Measurements from ENCODE around the gene FTO. TPM values are rescaled to one million over a fixed set of nuclear protein-coding genes. Genes with fewer than 3 reads are reported as not detected.
"Not testable (repeated sequence)": the region's sequence is repeated elsewhere in the genome, so short reads cannot be mapped to it uniquely, and the experiment has no call there.

Gene FTO
- polyA plus RNA-seq, 3 donors from 2014 or later: 61.3 to 106 (median 65.1) TPM

DNA sequence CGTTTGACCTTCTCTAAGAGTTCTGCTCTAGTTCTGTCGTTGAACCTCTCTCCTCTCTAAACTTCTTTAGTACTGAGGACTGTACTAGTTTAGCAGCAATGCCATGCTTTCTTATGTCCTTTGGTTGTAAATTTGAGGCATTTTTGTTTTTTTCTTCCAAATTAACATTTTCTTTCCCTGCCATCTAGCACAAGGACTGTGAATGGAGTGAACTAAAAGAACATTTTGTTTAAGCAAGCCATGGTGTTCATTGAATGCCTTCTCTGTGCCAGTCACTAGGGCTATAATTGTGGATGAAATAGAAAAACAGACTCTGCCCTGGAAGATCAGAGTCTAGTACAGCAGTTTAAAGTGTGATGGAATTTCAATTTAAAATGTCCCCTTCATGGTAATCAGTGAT lies 137.9 kb downstream of the FTO start:
- peaks cover 0 to 2% (median 0%) of the 10 kb centered on the region in 3 donors for H3K27me3 Mint-ChIP-seq (ENCODE audit: low read depth in 3 of 3)
- peak overlapping the region in 1 of 6 donors; percentile 13 for H3K27ac Mint-ChIP-seq
- H3K36me3 Mint-ChIP-seq: peaks cover 0 to 21% (median 18%) of the 10 kb centered on the region in 3 donors
- H3K4me3 Mint-ChIP-seq: no peak overlapping the region
- H3K9me3 Mint-ChIP-seq: no peaks in the 10 kb centered on the region
- DNase-seq: no peak
- peaks cover 1 to 6% of the 10 kb centered on the region in 2 donors for H3K4me1 Mint-ChIP-seq

DNA sequence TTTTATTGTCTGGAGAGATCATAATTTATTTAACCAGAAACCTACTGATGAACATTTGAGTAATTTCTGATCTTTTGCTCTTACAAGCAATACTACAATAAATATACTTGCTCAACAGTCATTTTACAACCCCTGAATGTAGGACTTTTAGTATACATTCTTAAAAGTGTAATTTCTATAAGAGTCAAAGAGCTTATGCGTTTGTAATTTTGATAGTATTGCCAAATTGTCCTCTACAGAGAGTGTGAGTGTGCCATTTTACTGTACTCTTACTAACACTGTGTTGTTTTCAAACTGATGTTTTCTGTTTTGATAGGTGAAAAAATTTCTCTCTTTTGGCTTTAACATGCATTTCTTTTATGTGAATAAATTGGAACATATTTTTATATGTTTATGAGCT lies 139.1 kb downstream of the FTO start:
- DNase-seq: no peak
- H3K27ac Mint-ChIP-seq: no peak overlapping the region

DNA sequence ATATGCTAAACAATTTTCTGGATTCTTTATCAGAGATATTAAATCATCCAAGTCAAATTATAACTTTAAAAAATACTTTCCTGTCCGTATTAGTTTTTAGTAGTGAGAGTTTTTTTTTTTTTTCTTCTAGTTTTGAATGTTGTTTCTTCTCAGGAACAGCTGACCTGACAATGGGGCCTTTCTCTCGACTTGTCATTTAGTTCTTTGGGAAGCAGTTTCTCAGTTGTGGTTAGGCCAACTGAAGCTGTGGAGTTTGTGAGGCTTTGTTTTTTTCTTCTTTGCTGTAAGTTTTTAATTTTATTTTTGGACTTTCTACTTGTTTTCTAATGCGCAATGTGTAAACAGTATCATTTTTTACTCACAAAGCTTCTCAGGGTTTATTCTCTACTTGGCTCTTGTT lies 140.8 kb downstream of the FTO start:
- H3K27me3 Mint-ChIP-seq (ENCODE audit: low read depth in 3 of 3): peaks cover 0 to 2% (median 0%) of the 10 kb centered on the region in 3 donors
- H3K4me1 Mint-ChIP-seq: peaks cover 0 to 6% of the 10 kb centered on the region in 2 donors
- no peak overlapping the region for H3K27ac Mint-ChIP-seq
- H3K9me3 Mint-ChIP-seq: no peaks in the 10 kb centered on the region
- H3K36me3 Mint-ChIP-seq: peaks cover 16 to 17% (median 17%) of the 10 kb centered on the region in 3 donors
- H3K4me3 Mint-ChIP-seq: no peak overlapping the region
- no peak for DNase-seq

More for the DNA sequence above, 139.1 kb downstream of the FTO start:
- Mint-ChIP-seq H3K36me3 (peaks cover 4 to 17% (median 11%) of the 10 kb centered on the region in 3 donors), H3K4me3 (no peak overlapping the region), H3K4me1 (peaks cover 0 to 5% of the 10 kb centered on the region in 2 donors), H3K9me3 (no peaks in the 10 kb centered on the region), H3K27me3 (ENCODE audit: low read depth in 3 of 3) (peaks cover 0 to 2% (median 0%) of the 10 kb centered on the region in 3 donors)

DNA sequence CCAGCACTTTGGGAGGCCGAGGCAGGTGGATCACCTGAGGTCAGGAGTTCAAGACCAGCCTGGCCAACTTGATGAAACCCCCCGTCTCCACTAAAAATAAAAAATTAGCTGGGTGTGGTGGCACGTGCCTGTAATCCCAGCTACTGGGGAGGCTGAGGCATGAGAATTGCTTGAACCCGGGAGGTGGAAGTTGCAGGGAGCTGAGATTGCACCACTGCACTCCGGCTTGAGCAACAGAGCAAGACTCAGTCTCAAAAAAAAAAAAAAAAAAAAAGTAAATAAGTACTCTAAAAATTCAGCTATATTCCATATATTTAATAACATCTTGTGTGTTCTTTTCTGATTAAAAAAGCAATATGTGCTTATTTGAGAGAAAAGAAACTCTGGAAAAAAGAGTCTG lies 142.6 kb downstream of the FTO start:
- not testable (repeated sequence) for H3K4me1 Mint-ChIP-seq; H3K9me3 Mint-ChIP-seq; H3K27ac Mint-ChIP-seq; H3K4me3 Mint-ChIP-seq; H3K27me3 Mint-ChIP-seq (ENCODE audit: low read depth in 3 of 3); DNase-seq
- H3K36me3 Mint-ChIP-seq: peaks cover 16 to 17% (median 17%) of the 10 kb centered on the region in 3 donors

DNA sequence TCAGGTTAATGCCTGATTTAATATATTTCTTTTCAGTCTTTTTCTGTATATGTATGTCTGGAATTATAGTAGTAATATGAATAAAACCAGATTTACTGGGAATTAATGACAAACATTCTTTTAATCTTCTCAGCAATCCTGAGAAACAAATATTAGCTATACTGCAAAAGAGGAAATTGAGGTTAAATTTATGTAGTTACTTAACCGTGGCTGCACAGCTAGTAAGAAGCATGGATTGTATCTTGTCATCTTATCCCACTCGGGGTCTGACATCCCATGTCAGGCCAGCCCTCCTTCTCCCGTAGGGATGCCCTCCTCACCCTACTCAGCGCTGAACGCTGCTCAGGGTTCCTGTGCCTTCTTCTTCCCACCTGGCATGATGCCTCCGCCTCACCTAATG lies 143.0 kb downstream of the FTO start:
- H3K9me3 Mint-ChIP-seq: no peaks in the 10 kb centered on the region
- H3K36me3 Mint-ChIP-seq: peaks cover 13 to 17% (median 16%) of the 10 kb centered on the region in 3 donors
- peaks cover 0 to 6% of the 10 kb centered on the region in 2 donors for H3K4me1 Mint-ChIP-seq
- peaks cover 0 to 2% (median 0%) of the 10 kb centered on the region in 3 donors for H3K27me3 Mint-ChIP-seq (ENCODE audit: low read depth in 3 of 3)
- no peak overlapping the region for H3K27ac Mint-ChIP-seq
- H3K4me3 Mint-ChIP-seq: no peak overlapping the region
- DNase-seq: no peak

DNA sequence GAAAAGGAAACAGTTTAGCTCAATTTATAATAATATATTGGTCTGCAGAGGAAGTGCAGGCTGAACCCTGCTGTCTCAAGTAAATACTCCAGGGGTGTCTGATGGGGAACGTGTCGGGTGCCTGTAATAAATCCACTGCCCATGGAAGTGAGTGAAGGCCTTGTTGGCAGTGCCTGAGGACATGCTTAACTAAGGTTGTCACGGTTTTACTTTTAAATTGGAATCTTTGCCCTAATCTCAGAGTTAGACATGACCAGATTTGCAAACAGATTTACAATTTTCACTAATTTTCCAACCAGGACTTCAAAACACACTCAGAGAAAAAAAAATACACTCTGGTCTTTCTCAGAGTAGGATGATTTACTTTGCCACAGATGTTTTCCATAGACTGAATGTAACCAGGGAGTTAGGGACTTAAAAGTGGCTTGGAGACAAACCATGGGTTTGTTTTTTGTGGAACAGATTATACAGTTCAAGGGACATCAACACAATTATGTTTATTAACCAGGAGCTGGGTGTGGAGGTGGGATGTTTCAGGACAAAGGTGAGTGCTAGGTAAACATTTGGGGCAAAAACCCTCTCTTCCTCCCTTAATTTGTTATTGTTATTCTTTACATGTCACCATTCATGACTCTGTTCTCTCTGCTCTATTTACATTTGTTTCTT lies 144.5 kb downstream of the FTO start:
- no peak overlapping the region for H3K4me3 Mint-ChIP-seq
- H3K36me3 Mint-ChIP-seq: peaks cover 19 to 26% (median 26%) of the 10 kb centered on the region in 3 donors
- peaks cover 0 to 6% of the 10 kb centered on the region in 2 donors for H3K4me1 Mint-ChIP-seq
- peaks cover 0 to 2% (median 0%) of the 10 kb centered on the region in 3 donors for H3K27me3 Mint-ChIP-seq (ENCODE audit: low read depth in 3 of 3)
- H3K9me3 Mint-ChIP-seq: no peaks in the 10 kb centered on the region
- H3K27ac Mint-ChIP-seq: peak overlapping the region in 1 of 6 donors; percentile 46
- DNase-seq: no peak

DNA sequence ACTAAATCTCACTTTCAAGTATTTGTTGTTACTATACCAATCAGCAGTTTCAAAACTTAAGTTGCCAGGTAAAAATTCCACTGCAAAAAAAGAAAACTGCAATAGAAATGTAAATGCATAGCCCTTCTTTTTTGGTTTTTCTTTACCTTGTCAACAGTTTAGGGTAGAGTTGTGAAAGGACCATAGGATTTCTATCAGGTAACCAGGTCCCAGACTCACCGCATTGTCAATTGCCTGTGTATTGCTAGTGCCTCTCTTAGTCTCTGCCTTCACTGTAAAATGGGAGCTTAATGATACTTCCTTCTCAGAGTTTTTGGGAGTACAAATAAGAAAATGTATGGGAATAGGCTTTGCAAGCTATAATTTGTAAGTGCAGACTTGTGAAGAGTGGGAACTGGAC lies 145.0 kb downstream of the FTO start:
- peak overlapping the region in 1 of 6 donors; percentile 46 for H3K27ac Mint-ChIP-seq
- DNase-seq: no peak
- H3K27me3 Mint-ChIP-seq (ENCODE audit: low read depth in 3 of 3): peaks cover 0 to 2% (median 0%) of the 10 kb centered on the region in 3 donors
- H3K9me3 Mint-ChIP-seq: no peaks in the 10 kb centered on the region
- H3K36me3 Mint-ChIP-seq: peaks cover 19 to 31% (median 27%) of the 10 kb centered on the region in 3 donors
- no peak overlapping the region for H3K4me3 Mint-ChIP-seq
- H3K4me1 Mint-ChIP-seq: peaks cover 0 to 6% of the 10 kb centered on the region in 2 donors

DNA sequence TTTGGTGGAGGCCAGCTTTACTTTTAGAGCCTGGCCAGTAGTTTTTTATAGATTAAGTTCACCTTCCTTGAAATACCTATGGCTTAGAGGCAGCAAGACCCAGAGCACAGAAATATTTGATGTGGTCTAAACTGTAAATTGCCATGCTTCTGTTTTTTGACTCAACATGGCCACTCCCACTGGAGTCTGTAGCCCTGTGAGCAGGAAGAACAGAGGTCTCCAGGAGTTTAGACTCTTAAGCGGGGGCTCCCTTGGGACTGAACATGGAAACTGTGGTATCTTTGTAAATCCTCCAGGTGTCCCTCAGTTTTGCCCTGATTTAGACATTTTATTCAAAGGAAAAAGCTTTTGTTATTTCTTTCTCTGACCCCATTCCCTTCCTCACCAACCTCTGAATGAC lies 145.6 kb downstream of the FTO start:
- Mint-ChIP-seq H3K36me3 (peaks cover 19 to 33% (median 28%) of the 10 kb centered on the region in 3 donors), H3K4me3 (no peak overlapping the region), H3K4me1 (peaks cover 0 to 6% of the 10 kb centered on the region in 2 donors), H3K9me3 (no peaks in the 10 kb centered on the region), H3K27ac (no peak overlapping the region), H3K27me3 (ENCODE audit: low read depth in 3 of 3) (peaks cover 0 to 2% (median 0%) of the 10 kb centered on the region in 3 donors)
- no peak for DNase-seq

DNA sequence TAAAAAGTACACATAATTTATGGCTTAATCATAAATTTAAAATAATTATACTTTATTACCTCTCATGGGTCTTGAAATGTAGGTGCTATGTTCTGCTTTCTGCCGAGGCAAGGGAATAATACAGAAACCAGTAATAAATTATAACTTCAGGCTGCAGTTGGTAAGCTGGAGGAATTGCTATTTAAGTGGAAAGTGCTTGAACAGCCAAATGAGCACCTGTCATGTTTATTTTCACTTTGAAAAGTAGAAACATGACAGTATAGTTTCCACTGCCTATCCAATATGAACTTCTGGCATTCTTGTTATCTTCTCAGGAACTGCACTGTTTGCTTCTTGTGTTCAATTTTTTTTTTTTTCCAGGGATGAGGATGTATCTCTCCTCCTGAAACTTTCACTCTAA lies 146.0 kb downstream of the FTO start:
- Mint-ChIP-seq H3K9me3 (no peaks in the 10 kb centered on the region), H3K27me3 (ENCODE audit: low read depth in 3 of 3) (peaks cover 0 to 2% (median 0%) of the 10 kb centered on the region in 3 donors), H3K4me3 (no peak overlapping the region), H3K4me1 (peaks cover 0 to 6% of the 10 kb centered on the region in 2 donors), H3K27ac (peak overlapping the region in 1 of 6 donors; percentile 32), H3K36me3 (peaks cover 16 to 34% (median 25%) of the 10 kb centered on the region in 3 donors)
- DNase-seq: no peak

DNA sequence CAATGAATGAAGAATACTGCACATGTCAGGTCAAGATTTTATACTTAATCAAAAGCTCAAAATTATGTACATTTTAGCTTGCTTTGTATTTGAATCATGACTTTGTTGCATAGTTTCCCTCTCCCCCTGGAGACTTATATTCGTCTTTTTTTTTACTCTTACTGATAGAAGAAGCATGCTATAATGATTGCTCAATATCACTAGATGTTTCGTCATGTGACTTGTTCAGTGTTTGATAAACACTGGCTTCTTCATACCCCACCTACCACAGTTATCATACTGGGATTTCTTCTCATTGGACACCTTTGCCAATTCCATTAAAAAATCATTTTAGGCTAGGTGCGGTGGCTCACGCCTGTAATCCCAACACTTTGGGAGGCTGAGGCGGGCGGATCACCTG lies 148.7 kb downstream of the FTO start:
- H3K27me3 Mint-ChIP-seq (ENCODE audit: low read depth in 3 of 3): peaks cover 0 to 2% (median 0%) of the 10 kb centered on the region in 3 donors
- H3K36me3 Mint-ChIP-seq: peaks cover 6 to 34% (median 31%) of the 10 kb centered on the region in 3 donors
- no peak overlapping the region for H3K27ac Mint-ChIP-seq
- no peak for DNase-seq
- no peak overlapping the region for H3K4me3 Mint-ChIP-seq
- H3K4me1 Mint-ChIP-seq: peaks cover 0 to 6% of the 10 kb centered on the region in 2 donors
- H3K9me3 Mint-ChIP-seq: no peaks in the 10 kb centered on the region

DNA sequence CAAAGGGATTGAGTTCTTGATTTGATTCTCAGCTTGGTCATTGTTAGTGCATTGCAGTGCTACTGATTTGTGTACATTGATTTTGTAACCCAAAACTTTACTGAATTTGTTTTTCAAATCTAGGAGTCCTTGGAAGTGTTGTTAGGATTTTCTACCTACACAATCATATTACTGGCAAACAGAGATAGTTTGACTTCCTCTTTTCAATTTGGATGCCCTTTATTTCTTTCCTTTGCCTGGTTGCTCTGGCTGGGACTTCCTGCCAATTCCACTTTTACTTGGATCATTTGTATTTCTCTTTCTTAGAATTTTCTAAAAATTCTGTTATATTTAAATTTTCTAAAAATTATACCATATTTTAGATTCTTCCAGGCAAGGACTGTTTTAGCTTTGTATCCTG lies 151.1 kb downstream of the FTO start:
- DNase-seq: no peak
- peaks cover 6 to 30% (median 20%) of the 10 kb centered on the region in 3 donors for H3K36me3 Mint-ChIP-seq
- no peak overlapping the region for H3K27ac Mint-ChIP-seq
- H3K9me3 Mint-ChIP-seq: no peaks in the 10 kb centered on the region
- peaks cover 0 to 2% (median 2%) of the 10 kb centered on the region in 3 donors for H3K27me3 Mint-ChIP-seq (ENCODE audit: low read depth in 3 of 3)
- H3K4me1 Mint-ChIP-seq: no peaks in the 10 kb centered on the region
- no peak overlapping the region for H3K4me3 Mint-ChIP-seq

DNA sequence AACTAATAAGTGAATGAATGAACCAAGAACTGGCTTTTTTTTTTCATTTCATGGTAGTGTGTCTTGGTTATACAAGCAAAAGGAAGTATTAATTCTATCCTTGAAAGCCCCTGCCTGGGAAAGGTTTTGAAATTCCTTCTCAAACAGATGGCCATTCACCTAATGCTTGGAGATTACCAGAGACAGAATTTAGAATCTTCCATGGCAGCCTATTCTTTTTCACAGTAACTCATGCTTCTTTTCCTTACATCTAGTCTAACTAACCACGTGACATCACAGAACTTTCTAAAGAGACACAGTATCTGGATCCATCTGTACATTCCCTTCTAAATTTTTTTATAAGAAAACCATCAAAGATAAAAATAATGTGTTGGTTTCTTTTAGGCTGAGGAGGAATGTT lies 151.6 kb downstream of the FTO start:
- H3K4me1 Mint-ChIP-seq: no peaks in the 10 kb centered on the region
- DNase-seq: no peak
- H3K27ac Mint-ChIP-seq: peak overlapping the region in 1 of 6 donors; percentile 12
- no peaks in the 10 kb centered on the region for H3K9me3 Mint-ChIP-seq
- peaks cover 6 to 34% (median 25%) of the 10 kb centered on the region in 3 donors for H3K36me3 Mint-ChIP-seq
- peaks cover 0 to 5% (median 2%) of the 10 kb centered on the region in 3 donors for H3K27me3 Mint-ChIP-seq (ENCODE audit: low read depth in 3 of 3)
- H3K4me3 Mint-ChIP-seq: no peak overlapping the region

DNA sequence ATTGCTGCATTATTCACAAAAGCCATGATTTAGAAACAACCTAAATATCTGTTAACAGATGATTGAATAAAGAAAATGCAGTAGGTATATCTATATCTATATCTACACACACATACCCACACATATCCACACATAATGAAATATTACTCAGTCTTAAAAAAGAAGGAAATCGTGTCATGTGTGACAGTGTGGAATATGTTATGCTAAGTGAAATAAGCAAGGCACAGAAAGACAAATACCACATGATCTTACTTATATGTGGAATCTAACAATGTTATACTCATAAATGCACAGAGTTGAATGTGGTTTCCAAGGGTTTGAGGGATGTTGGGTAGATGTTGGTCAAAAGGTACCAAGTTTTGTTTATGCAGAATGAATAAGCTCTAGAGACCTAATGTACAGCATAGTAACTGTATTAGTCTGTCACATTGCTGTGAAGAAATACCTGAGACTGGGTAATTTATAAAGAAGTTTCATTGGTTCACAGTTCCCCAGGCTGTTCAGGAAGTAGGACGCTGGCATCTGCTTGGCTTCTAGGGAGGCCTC lies 156.1 kb downstream of the FTO start:
- no peak for DNase-seq
- Mint-ChIP-seq H3K4me1 (no peaks in the 10 kb centered on the region), H3K27me3 (ENCODE audit: low read depth in 3 of 3) (peaks cover 0 to 4% (median 2%) of the 10 kb centered on the region in 3 donors), H3K27ac (no peak overlapping the region), H3K9me3 (no peaks in the 10 kb centered on the region), H3K4me3 (no peak overlapping the region), H3K36me3 (peaks cover 4 to 30% (median 20%) of the 10 kb centered on the region in 3 donors)

DNA sequence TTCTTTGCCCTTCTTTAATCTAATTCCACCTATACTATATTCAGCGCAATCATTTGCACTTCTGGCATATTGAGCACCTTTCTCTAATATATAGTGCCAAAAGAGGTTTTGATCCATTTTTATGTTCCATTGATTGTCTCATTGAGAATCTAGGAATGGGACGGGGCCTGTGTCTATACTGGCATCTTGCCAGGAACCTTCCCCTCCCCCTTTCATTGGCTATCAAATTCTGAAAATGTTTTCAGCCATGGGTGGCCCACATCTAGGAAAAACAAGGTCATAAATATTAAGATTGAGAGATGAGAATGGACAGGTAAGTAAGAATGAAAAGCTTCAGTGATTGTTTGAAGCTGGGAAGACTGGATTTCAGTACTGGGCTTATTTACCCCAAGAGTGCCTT lies 159.9 kb downstream of the FTO start:
- H3K36me3 Mint-ChIP-seq: peaks cover 4 to 34% (median 25%) of the 10 kb centered on the region in 3 donors

More for the DNA sequence above, 159.9 kb downstream of the FTO start:
- no peak overlapping the region for H3K27ac Mint-ChIP-seq
- no peaks in the 10 kb centered on the region for H3K4me1 Mint-ChIP-seq
- H3K4me3 Mint-ChIP-seq: no peak overlapping the region
- no peaks in the 10 kb centered on the region for H3K9me3 Mint-ChIP-seq
- no peak for DNase-seq
- peaks cover 0 to 6% (median 2%) of the 10 kb centered on the region in 3 donors for H3K27me3 Mint-ChIP-seq (ENCODE audit: low read depth in 3 of 3)

Data from immature natural killer cell (primary cell).